Suprapubic skin (tissue), 4 donors: ENCODE results near the gene PIWIL1. TPM values are rescaled to one million over a fixed set of nuclear protein-coding genes. Genes with fewer than 3 reads are reported as not detected.

Experiments
- DNase-seq, 2 donors: peaks; one replicate each; pipeline ENCODE4 v3.0.0-alpha.2; 2019; ENCODE audit warnings: low spot score in 2 of 2
- H3K27ac ChIP-seq: fragments of 200-600 bp; sonication (generic); one replicate; pipeline ENCODE4 v1.5.1; 2019
- H3K27me3 ChIP-seq: fragments of 200-600 bp; sonication (generic); one replicate; pipeline ENCODE4 v1.5.1; 2019
- H3K36me3 ChIP-seq: fragments of 200-600 bp; sonication (generic); one replicate; pipeline ENCODE4 v1.5.1; 2019
- H3K4me1 ChIP-seq: fragments of 200-600 bp; sonication (generic); one replicate; pipeline ENCODE4 v1.5.1; 2019
- H3K4me3 ChIP-seq: fragments of 200-600 bp; sonication (generic); one replicate; pipeline ENCODE4 v1.5.1; 2019; ENCODE audit warnings: mild to moderate bottlenecking
- H3K9me3 ChIP-seq: fragments of 200-600 bp; sonication (generic); one replicate; pipeline ENCODE4 v1.5.1; 2019
- CTCF ChIP-seq, 2 donors: fragments of 200-600 bp in 1 of 2; fragments of 450-650 bp in 1 of 2; sonication (generic) in 1 of 2; IDR thresholded peaks; one replicate each; pipeline ENCODE4 v1.5.1; 2016 to 2019; ENCODE audit warnings: antibody characterized with exemption in 2 of 2, mild to moderate bottlenecking in 1 of 2, moderate library complexity in 1 of 2
- EP300 ChIP-seq: sonication (generic); formaldehyde crosslinking; IDR thresholded peaks from one replicate; pipeline ENCODE4 v1.6.1; 2017; ENCODE audit warnings: antibody characterized with exemption
- POLR2A ChIP-seq, 2 donors: fragments of 450-650 bp; IDR thresholded peaks; one replicate each; pipeline ENCODE4 v1.6.1; 2017; ENCODE audit warnings: antibody characterized with exemption in 2 of 2, mild to moderate bottlenecking in 2 of 2, moderate library complexity in 2 of 2
- POLR2AphosphoS5 ChIP-seq, 3 donors: sonication (generic); formaldehyde crosslinking; IDR thresholded peaks; one replicate each; pipeline ENCODE4 v1.6.1; 2017; ENCODE audit warnings: antibody characterized with exemption in 3 of 3
- WGBS: methylation state at CpG from one replicate; pipeline ENCODE4 v1.1.5; 2018; 5-methylcytosine and 5-hydroxymethylcytosine counted together
- total RNA-seq, 4 donors: library from RNA; depleted of rRNA; stranded (reverse); fragments of >200 nt; gene quantifications; one replicate each; pipeline ENCODE4 v1.1.0, GENCODE V29; 2016

PIWIL1 gene
- total RNA-seq, 4 donors from 2014 or later = not detected

GRCh38 chr12:130371296-130371695 lies 33.6 kb downstream of the PIWIL1 start:
- no peak for DNase-seq
- WGBS = 19% methylated on average over 5 of the region's 5 CpGs
- H3K27me3 ChIP-seq = peaks cover 23% of the 10 kb centered on the region

GRCh38 chr12:130372936-130373335 lies 35.2 kb downstream of the PIWIL1 start:
- no peaks in the 10 kb centered on the region for H3K36me3 ChIP-seq
- no peaks in the 10 kb centered on the region for H3K9me3 ChIP-seq
- H3K4me3 ChIP-seq = no peak overlapping the region
- no peak for DNase-seq
- WGBS = 56% methylated on average over 4 of the region's 4 CpGs
- peaks cover 28% of the 10 kb centered on the region for H3K27me3 ChIP-seq
- no peaks in the 10 kb centered on the region for H3K4me1 ChIP-seq
- no peak overlapping the region for H3K27ac ChIP-seq
- no peak for TF ChIP-seq EP300
- TF ChIP-seq POLR2A (IDR thresholded peaks at IDR 0.05) = no peak
- no peak for TF ChIP-seq POLR2AphosphoS5 (IDR thresholded peaks at IDR 0.05)
- TF ChIP-seq CTCF (IDR thresholded peaks at IDR 0.05) = no peak

More at GRCh38 chr12:130371296-130371695, 33.6 kb downstream of the PIWIL1 start:
- Histone ChIP-seq H3K36me3 (no peaks in the 10 kb centered on the region), H3K4me3 (no peak overlapping the region), H3K9me3 (no peaks in the 10 kb centered on the region), H3K27ac (no peak overlapping the region), H3K4me1 (no peaks in the 10 kb centered on the region)
- no peak for TF ChIP-seq POLR2AphosphoS5 (IDR thresholded peaks at IDR 0.05)
- TF ChIP-seq CTCF (IDR thresholded peaks at IDR 0.05) = no peak
- TF ChIP-seq POLR2A (IDR thresholded peaks at IDR 0.05) = no peak
- no peak for TF ChIP-seq EP300

DNA sequence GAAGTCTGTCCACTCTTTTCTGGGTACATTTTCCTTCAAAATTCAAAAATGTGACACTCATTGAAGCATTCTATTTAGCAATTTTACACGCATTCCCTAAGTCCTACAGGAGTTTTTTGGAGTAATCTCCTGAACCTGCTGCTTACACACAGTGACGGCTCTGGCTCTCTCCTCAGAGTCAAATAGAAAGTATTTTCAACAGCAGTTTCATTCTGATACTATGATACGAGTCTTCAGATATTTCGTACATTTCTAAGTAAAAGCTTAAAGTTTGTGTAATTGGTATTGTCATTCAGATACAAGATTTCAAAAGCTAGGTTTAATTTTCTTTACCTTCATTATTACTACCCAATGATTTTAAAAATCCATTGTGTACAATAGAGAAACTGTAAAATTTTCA lies 36.4 kb downstream of the PIWIL1 start:
- Histone ChIP-seq H3K27me3 (peaks cover 28% of the 10 kb centered on the region), H3K9me3 (no peaks in the 10 kb centered on the region), H3K4me3 (no peak overlapping the region), H3K36me3 (no peaks in the 10 kb centered on the region), H3K4me1 (no peaks in the 10 kb centered on the region), H3K27ac (no peak overlapping the region)
- DNase-seq = no peak
- WGBS = 91% methylated on average over 4 of the region's 4 CpGs
- TF ChIP-seq CTCF (IDR thresholded peaks at IDR 0.05) (no peak), EP300 (no peak), POLR2AphosphoS5 (IDR thresholded peaks at IDR 0.05) (no peak), POLR2A (IDR thresholded peaks at IDR 0.05) (no peak)

- Histone ChIP-seq H3K27ac (no peak overlapping the region), H3K9me3 (no peaks in the 10 kb centered on the region), H3K4me1 (no peaks in the 10 kb centered on the region), H3K4me3 (no peak overlapping the region), H3K36me3 (no peaks in the 10 kb centered on the region), H3K27me3 (peaks cover 28% of the 10 kb centered on the region)
- TF ChIP-seq EP300 (no peak), POLR2A (IDR thresholded peaks at IDR 0.05) (no peak), POLR2AphosphoS5 (IDR thresholded peaks at IDR 0.05) (no peak), CTCF (IDR thresholded peaks at IDR 0.05) (no peak)
- 76% methylated on average over 13 of the region's 13 CpGs for WGBS
- DNase-seq = no peak
These were observed 37.9 kb downstream of the PIWIL1 start for GRCh38 chr12:130375296-130376287.

- Histone ChIP-seq H3K27ac (no peak overlapping the region), H3K36me3 (no peaks in the 10 kb centered on the region), H3K9me3 (no peaks in the 10 kb centered on the region), H3K27me3 (peaks cover 4% of the 10 kb centered on the region), H3K4me1 (no peaks in the 10 kb centered on the region), H3K4me3 (no peak overlapping the region)
- WGBS = 84% methylated on average over 2 of the region's 2 CpGs
- TF ChIP-seq CTCF (IDR thresholded peaks at IDR 0.05) = no peak
- TF ChIP-seq EP300 = no peak
- TF ChIP-seq POLR2AphosphoS5 (IDR thresholded peaks at IDR 0.05) = no peak
- no peak for TF ChIP-seq POLR2A (IDR thresholded peaks at IDR 0.05)
- no peak for DNase-seq
These were observed 45.1 kb downstream of the PIWIL1 start for GRCh38 chr12:130382818-130383217.
